Subcutaneous adipose tissue (tissue), 4 donors: ENCODE results near the gene DLG5. TPM values are rescaled to one million over a fixed set of nuclear protein-coding genes. Genes with fewer than 3 reads are reported as not detected.

Experiments
- CTCF ChIP-seq: fragments of 450-650 bp; IDR thresholded peaks from one replicate; pipeline ENCODE4 v1.5.1; 2016; ENCODE audit warnings: low read depth, mild to moderate bottlenecking, control low read depth, antibody characterized with exemption, moderate library complexity
- total RNA-seq, 4 donors: library from RNA; depleted of rRNA; stranded (reverse); fragments of >200 nt; gene quantifications; one replicate each; pipeline ENCODE4 v1.1.0, GENCODE V29; 2016

DLG5 gene
- total RNA-seq, 4 donors from 2014 or later, result 23.0 to 59.5 (median 33.7) TPM

GRCh38 chr10:77776487-77776886 lies 150.1 kb downstream of the DLG5 start:
- TF ChIP-seq CTCF, result no peak

GRCh38 chr10:77774940-77775391 lies 151.6 kb downstream of the DLG5 start:
- no peak for TF ChIP-seq CTCF

GRCh38 chr10:77773631-77774426 lies 152.7 kb downstream of the DLG5 start:
- TF ChIP-seq CTCF, result no peak

- no peak for TF ChIP-seq CTCF
Observed at GRCh38 chr10:77771851-77772250, 154.7 kb downstream of the DLG5 start.

- TF ChIP-seq CTCF, result no peak
Observed at GRCh38 chr10:77771450-77771849, 155.1 kb downstream of the DLG5 start.

GRCh38 chr10:77770868-77771175 lies 155.7 kb downstream of the DLG5 start:
- TF ChIP-seq CTCF, result no peak

- TF ChIP-seq CTCF, result no peak
Observed at GRCh38 chr10:77770081-77770867, 156.3 kb downstream of the DLG5 start.
